ENCODE data around the gene JMJD8. TPM values are rescaled to one million over a fixed set of nuclear protein-coding genes. Genes with fewer than 3 reads are reported as not detected.

The JMJD8 gene
- total and polyA plus RNA-seq, 9 of the 15 experiments (the other 6 are each of a cell fraction or from before 2014, with no cell fraction given): 1.2 to 50.6 (median 29.3) TPM

GRCh38 chr16:681746-682427, 2.2 kb downstream of the JMJD8 start (continued):
- peak; percentile 97 for TF ChIP-seq MGA (IDR thresholded peaks at IDR 0.05)
- peak in 1 of 3 experiments; percentile 5 for TF ChIP-seq YY1 (IDR thresholded peaks at IDR 0.05; ENCODE audit: borderline replicate concordance in 1 of 3, control insufficient read depth in 1 of 3, extremely low read depth in 1 of 3, insufficient read depth in 3 of 3, insufficient read length in 1 of 3, insufficient replicate concordance in 2 of 3, low read depth in 1 of 3, low read length in 2 of 3)
- TF ChIP-seq HDAC1 (IDR thresholded peaks at IDR 0.05): peak in 1 of 2 experiments; percentile 80; a peak in 2 of 4 replicates
- TF ChIP-seq SP1 (CRISPR knock-in tag; IDR thresholded peaks at IDR 0.05): 0 out of 2 replicates have a peak, but pooled peaks have one; percentile 16
- peak; percentile 55 for TF ChIP-seq CBFA2T3 (IDR thresholded peaks at IDR 0.05)
- no peak for TF ChIP-seq ZNF140 (CRISPR knock-in tag; IDR thresholded peaks at IDR 0.05)
- TF ChIP-seq CC2D1A (IDR thresholded peaks at IDR 0.05): no peak
- TF ChIP-seq ZNF395 (CRISPR knock-in tag; IDR thresholded peaks at IDR 0.05): peak; percentile 76; the same call in 1 of the 2 replicates
- TF ChIP-seq ZNF511 (CRISPR knock-in tag; IDR thresholded peaks at IDR 0.05): 0 out of 2 replicates have a peak, but pooled peaks have one; percentile 56

Measured in K562 (cell line).